HEK293T (cell line): Measurements from ENCODE around the gene KRT84.

ENCODE experiments used
- FOXM1 ChIP-seq: fragments of 450-650 bp; IDR thresholded peaks from 2 replicates; pipeline ENCODE4 v1.6.1; 2017; ENCODE audit warnings: mild to moderate bottlenecking, borderline replicate concordance
- NFRKB ChIP-seq: fragments of 450-650 bp; IDR thresholded peaks from 2 replicates; pipeline ENCODE4 v1.6.1; 2016; ENCODE audit warnings: mild to moderate bottlenecking, moderate library complexity
- SP1 ChIP-seq: fragments of 450-650 bp; IDR thresholded peaks from 2 replicates; pipeline ENCODE4 v1.6.1; 2017
- SUZ12 ChIP-seq: fragments of 450-650 bp; IDR thresholded peaks from 2 replicates; pipeline ENCODE4 v1.6.1; 2016; ENCODE audit warnings: mild to moderate bottlenecking
- ZNF384 ChIP-seq: fragments of 450-650 bp; IDR thresholded peaks from 2 replicates; pipeline ENCODE4 v1.6.1; 2016
- TF ChIP-seq, protein P1 (sequence below): fragments of 450-650 bp; IDR thresholded peaks from 2 replicates; pipeline ENCODE4 v1.6.1; 2016

DNA sequence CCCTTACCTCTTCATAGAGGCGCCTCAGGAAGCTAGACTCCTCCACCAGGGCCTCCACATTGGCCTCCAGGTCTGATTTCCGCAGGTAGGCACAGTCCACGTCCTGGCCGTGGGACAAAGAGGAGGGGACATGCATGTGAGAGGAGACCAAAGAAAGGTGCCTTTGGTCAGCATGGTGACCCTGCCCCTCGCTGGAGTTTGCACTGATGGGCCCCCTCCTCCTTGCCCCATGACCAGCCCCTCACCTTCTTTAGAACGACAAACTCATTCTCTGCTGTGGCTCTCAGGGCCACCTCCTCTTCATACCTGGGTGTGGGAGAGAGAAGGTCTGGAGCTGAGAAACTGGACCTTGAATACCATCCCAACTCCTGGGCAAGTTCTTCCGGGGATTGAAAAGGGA is 21.4 kb downstream of the KRT84 start:
- TF ChIP-seq, protein P1, sequence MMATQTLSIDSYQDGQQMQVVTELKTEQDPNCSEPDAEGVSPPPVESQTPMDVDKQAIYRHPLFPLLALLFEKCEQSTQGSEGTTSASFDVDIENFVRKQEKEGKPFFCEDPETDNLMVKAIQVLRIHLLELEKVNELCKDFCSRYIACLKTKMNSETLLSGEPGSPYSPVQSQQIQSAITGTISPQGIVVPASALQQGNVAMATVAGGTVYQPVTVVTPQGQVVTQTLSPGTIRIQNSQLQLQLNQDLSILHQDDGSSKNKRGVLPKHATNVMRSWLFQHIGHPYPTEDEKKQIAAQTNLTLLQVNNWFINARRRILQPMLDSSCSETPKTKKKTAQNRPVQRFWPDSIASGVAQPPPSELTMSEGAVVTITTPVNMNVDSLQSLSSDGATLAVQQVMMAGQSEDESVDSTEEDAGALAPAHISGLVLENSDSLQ, result no peak
- TF ChIP-seq FOXM1, result no peak
- TF ChIP-seq SUZ12, result no peak
- TF ChIP-seq SP1, result no peak
- no peak for TF ChIP-seq NFRKB
- TF ChIP-seq ZNF384, result no peak
